ENCODE data around the gene KRT6C.

The KRT6C gene
- 0 reads per million in 3 donors for total RNA-seq

GRCh38 chr12:52473768-52474167, at the start of gene KRT6C:
Gene KRT6C (minus strand): TSS chr12:52473805. CDS start chr12:52473737, 68 bp downstream.
- Histone ChIP-seq H3K27ac (ENCODE audit: insufficient read depth, low read length, poor library complexity, severe bottlenecking) (no peak within 1 kb of the TSS), H3K4me1 (ENCODE audit: control insufficient read depth, insufficient read depth, low read length, poor library complexity, severe bottlenecking) (no peaks in the 10 kb centered on the region), H3K9me3 (ENCODE audit: control insufficient read depth, low read length) (no peaks in the 10 kb centered on the region), H3K4me3 (ENCODE audit: insufficient read depth, low read depth, low read length, poor library complexity, severe bottlenecking) (no peak within 1 kb of the TSS), H3K27me3 (replicated peaks; ENCODE audit: control insufficient read depth, insufficient read depth, low read length, poor library complexity, severe bottlenecking) (no peaks in the 10 kb centered on the region), H3K36me3 (ENCODE audit: control insufficient read depth, insufficient read depth, low read length) (no peaks in the 10 kb centered on the region)
- no peak for DNase-seq

GRCh38 chr12:52522346-52523011, 48.9 kb upstream of the KRT6C start:
- no peak overlapping the region for H3K27ac ChIP-seq (ENCODE audit: insufficient read depth, low read length, poor library complexity, severe bottlenecking)
- no peaks in the 10 kb centered on the region for H3K36me3 ChIP-seq (ENCODE audit: control insufficient read depth, insufficient read depth, low read length)
- no peaks in the 10 kb centered on the region for H3K27me3 ChIP-seq (replicated peaks; ENCODE audit: control insufficient read depth, insufficient read depth, low read length, poor library complexity, severe bottlenecking)
- no peak for DNase-seq
- no peak overlapping the region for H3K4me3 ChIP-seq (ENCODE audit: insufficient read depth, low read depth, low read length, poor library complexity, severe bottlenecking)
- H3K4me1 ChIP-seq (ENCODE audit: control insufficient read depth, insufficient read depth, low read length, poor library complexity, severe bottlenecking), result no peaks in the 10 kb centered on the region
- no peaks in the 10 kb centered on the region for H3K9me3 ChIP-seq (ENCODE audit: control insufficient read depth, low read length)

DNA sequence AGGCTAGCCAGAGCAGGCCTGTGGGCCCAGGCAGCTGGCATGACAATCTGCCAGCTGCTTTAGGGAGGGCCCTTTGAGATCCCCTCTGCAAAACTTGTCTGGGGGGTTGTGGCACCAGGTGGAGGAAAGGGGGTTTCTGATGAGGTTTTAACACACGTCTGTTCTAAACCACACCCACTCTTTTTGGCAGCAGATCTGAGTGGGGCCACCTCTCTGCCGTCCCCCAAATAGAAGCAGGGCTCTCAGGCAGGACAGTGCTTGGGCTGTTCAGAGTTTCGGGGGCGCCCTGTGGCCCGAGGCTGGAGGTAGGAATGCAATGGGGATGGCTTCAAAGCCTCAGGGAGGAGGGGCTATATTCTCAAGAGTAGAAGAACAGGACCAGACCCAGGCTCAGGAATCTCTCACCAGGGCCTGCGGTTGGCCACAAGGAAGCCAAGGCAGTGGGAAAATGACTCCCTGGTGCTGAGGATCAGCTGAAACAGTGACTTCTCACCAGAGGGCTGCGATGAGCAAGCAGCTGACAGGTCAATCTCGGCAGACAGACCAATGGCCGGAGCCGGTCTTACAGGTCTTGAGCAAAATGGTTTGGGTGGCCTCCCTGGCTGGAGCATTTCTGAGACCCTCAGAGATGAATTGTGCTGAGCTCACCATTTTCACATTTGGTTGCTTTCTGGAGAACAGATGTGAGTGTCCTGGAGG, 48.1 kb upstream of the KRT6C start:
- no peak overlapping the region for H3K4me3 ChIP-seq (ENCODE audit: insufficient read depth, low read depth, low read length, poor library complexity, severe bottlenecking)
- no peaks in the 10 kb centered on the region for H3K4me1 ChIP-seq (ENCODE audit: control insufficient read depth, insufficient read depth, low read length, poor library complexity, severe bottlenecking)
- no peak overlapping the region for H3K27ac ChIP-seq (ENCODE audit: insufficient read depth, low read length, poor library complexity, severe bottlenecking)
- no peaks in the 10 kb centered on the region for H3K27me3 ChIP-seq (replicated peaks; ENCODE audit: control insufficient read depth, insufficient read depth, low read length, poor library complexity, severe bottlenecking)
- DNase-seq, result no peak
- H3K9me3 ChIP-seq (ENCODE audit: control insufficient read depth, low read length), result no peaks in the 10 kb centered on the region
- no peaks in the 10 kb centered on the region for H3K36me3 ChIP-seq (ENCODE audit: control insufficient read depth, insufficient read depth, low read length)

DNA sequence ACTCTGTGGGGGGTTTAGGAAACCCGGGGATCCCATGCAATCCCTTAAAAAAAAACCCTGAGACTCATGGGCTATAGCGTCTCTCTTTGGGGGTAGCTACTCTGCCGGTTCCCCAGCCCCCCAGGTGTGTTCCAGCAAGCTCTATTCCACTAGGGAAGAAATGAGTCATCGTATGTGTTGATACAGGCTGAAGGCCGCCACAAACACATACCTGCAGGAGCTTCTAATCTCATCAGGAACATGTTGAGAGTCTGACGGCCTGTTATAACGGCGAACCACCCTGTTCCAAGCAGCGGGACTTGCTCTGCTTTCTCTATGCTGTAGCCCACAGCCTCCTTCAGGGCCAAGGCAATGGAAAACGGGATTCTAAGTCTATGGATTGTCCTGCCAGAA, 47.6 kb upstream of the KRT6C start:
- no peak for DNase-seq
- Histone ChIP-seq H3K4me3 (ENCODE audit: insufficient read depth, low read depth, low read length, poor library complexity, severe bottlenecking) (no peak overlapping the region), H3K9me3 (ENCODE audit: control insufficient read depth, low read length) (no peaks in the 10 kb centered on the region), H3K4me1 (ENCODE audit: control insufficient read depth, insufficient read depth, low read length, poor library complexity, severe bottlenecking) (no peaks in the 10 kb centered on the region), H3K27me3 (replicated peaks; ENCODE audit: control insufficient read depth, insufficient read depth, low read length, poor library complexity, severe bottlenecking) (no peaks in the 10 kb centered on the region), H3K36me3 (ENCODE audit: control insufficient read depth, insufficient read depth, low read length) (no peaks in the 10 kb centered on the region), H3K27ac (ENCODE audit: insufficient read depth, low read length, poor library complexity, severe bottlenecking) (no peak overlapping the region)

- no peak for DNase-seq
- H3K4me3 ChIP-seq (ENCODE audit: insufficient read depth, low read depth, low read length, poor library complexity, severe bottlenecking), result no peak within 1 kb of the TSS
- no peak within 1 kb of the TSS for H3K27ac ChIP-seq (ENCODE audit: insufficient read depth, low read length, poor library complexity, severe bottlenecking)
- no peaks in the 10 kb centered on the region for H3K27me3 ChIP-seq (replicated peaks; ENCODE audit: control insufficient read depth, insufficient read depth, low read length, poor library complexity, severe bottlenecking)
- no peaks in the 10 kb centered on the region for H3K9me3 ChIP-seq (ENCODE audit: control insufficient read depth, low read length)
- no peaks in the 10 kb centered on the region for H3K36me3 ChIP-seq (ENCODE audit: control insufficient read depth, insufficient read depth, low read length)
- H3K4me1 ChIP-seq (ENCODE audit: control insufficient read depth, insufficient read depth, low read length, poor library complexity, severe bottlenecking), result no peaks in the 10 kb centered on the region
Observed at GRCh38 chr12:52519826-52520662, 46.4 kb upstream of the KRT6C start, which contains the start of gene KRT5. Gene KRT5 (minus strand): TSS chr12:52520394. CDS start chr12:52520296, 98 bp downstream.

- H3K4me3 ChIP-seq (ENCODE audit: insufficient read depth, low read depth, low read length, poor library complexity, severe bottlenecking), result no peak overlapping the region
- no peaks in the 10 kb centered on the region for H3K4me1 ChIP-seq (ENCODE audit: control insufficient read depth, insufficient read depth, low read length, poor library complexity, severe bottlenecking)
- H3K27ac ChIP-seq (ENCODE audit: insufficient read depth, low read length, poor library complexity, severe bottlenecking), result no peak overlapping the region
- no peaks in the 10 kb centered on the region for H3K27me3 ChIP-seq (replicated peaks; ENCODE audit: control insufficient read depth, insufficient read depth, low read length, poor library complexity, severe bottlenecking)
- no peak for DNase-seq
- H3K9me3 ChIP-seq (ENCODE audit: control insufficient read depth, low read length), result no peaks in the 10 kb centered on the region
- no peaks in the 10 kb centered on the region for H3K36me3 ChIP-seq (ENCODE audit: control insufficient read depth, insufficient read depth, low read length)
Observed at GRCh38 chr12:52519387-52519703, 45.7 kb upstream of the KRT6C start.

GRCh38 chr12:52518574-52519386, 45.2 kb upstream of the KRT6C start:
- H3K27ac ChIP-seq (ENCODE audit: insufficient read depth, low read length, poor library complexity, severe bottlenecking), result no peak overlapping the region
- no peaks in the 10 kb centered on the region for H3K36me3 ChIP-seq (ENCODE audit: control insufficient read depth, insufficient read depth, low read length)
- H3K27me3 ChIP-seq (replicated peaks; ENCODE audit: control insufficient read depth, insufficient read depth, low read length, poor library complexity, severe bottlenecking), result no peaks in the 10 kb centered on the region
- H3K9me3 ChIP-seq (ENCODE audit: control insufficient read depth, low read length), result no peaks in the 10 kb centered on the region
- no peaks in the 10 kb centered on the region for H3K4me1 ChIP-seq (ENCODE audit: control insufficient read depth, insufficient read depth, low read length, poor library complexity, severe bottlenecking)
- no peak for DNase-seq
- H3K4me3 ChIP-seq (ENCODE audit: insufficient read depth, low read depth, low read length, poor library complexity, severe bottlenecking), result no peak overlapping the region

DNA sequence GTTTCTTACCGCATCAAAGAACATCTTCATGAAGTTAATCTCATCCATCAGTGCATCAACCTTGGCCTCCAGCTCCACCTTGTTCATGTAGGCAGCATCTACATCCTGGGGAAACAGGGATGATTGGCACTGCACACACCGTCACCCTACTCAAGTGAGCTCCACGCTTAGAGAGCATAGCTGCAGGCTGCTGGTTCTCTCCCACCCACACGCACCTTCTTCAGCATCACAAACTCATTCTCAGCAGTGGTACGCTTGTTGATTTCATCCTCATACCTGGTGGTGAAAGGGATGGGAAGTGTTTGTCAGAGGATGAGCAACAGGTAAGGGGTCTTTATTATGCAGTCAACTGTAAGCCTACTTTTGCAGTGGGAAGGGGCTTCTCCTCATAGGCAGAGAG, 44.3 kb upstream of the KRT6C start:
- Histone ChIP-seq H3K27ac (ENCODE audit: insufficient read depth, low read length, poor library complexity, severe bottlenecking) (no peak overlapping the region), H3K4me3 (ENCODE audit: insufficient read depth, low read depth, low read length, poor library complexity, severe bottlenecking) (no peak overlapping the region), H3K9me3 (ENCODE audit: control insufficient read depth, low read length) (no peaks in the 10 kb centered on the region), H3K4me1 (ENCODE audit: control insufficient read depth, insufficient read depth, low read length, poor library complexity, severe bottlenecking) (no peaks in the 10 kb centered on the region), H3K27me3 (replicated peaks; ENCODE audit: control insufficient read depth, insufficient read depth, low read length, poor library complexity, severe bottlenecking) (no peaks in the 10 kb centered on the region), H3K36me3 (ENCODE audit: control insufficient read depth, insufficient read depth, low read length) (no peaks in the 10 kb centered on the region)
- DNase-seq, result no peak

- DNase-seq, result no peak
- Histone ChIP-seq H3K36me3 (ENCODE audit: control insufficient read depth, insufficient read depth, low read length) (no peaks in the 10 kb centered on the region), H3K4me1 (ENCODE audit: control insufficient read depth, insufficient read depth, low read length, poor library complexity, severe bottlenecking) (no peaks in the 10 kb centered on the region), H3K27me3 (replicated peaks; ENCODE audit: control insufficient read depth, insufficient read depth, low read length, poor library complexity, severe bottlenecking) (no peaks in the 10 kb centered on the region), H3K4me3 (ENCODE audit: insufficient read depth, low read depth, low read length, poor library complexity, severe bottlenecking) (no peak overlapping the region), H3K27ac (ENCODE audit: insufficient read depth, low read length, poor library complexity, severe bottlenecking) (no peak overlapping the region), H3K9me3 (ENCODE audit: control insufficient read depth, low read length) (no peaks in the 10 kb centered on the region)
Observed at GRCh38 chr12:52517005-52517835, 43.6 kb upstream of the KRT6C start.

Data from effector memory CD4-positive, alpha-beta T cell (primary cell).